ENCODE results near the gene ALKBH5.

GRCh38 chr17:18201108-18201507 is 17.5 kb downstream of the ALKBH5 start:
- TF ChIP-seq RBBP5 (conservative IDR thresholded peaks at IDR 0.05) = no peak
- no peak for TF ChIP-seq TARDBP (IDR thresholded peaks at IDR 0.05; ENCODE audit: borderline replicate concordance)
- TF ChIP-seq CTCF (IDR thresholded peaks at IDR 0.05 in 2 of 3, conservative IDR thresholded peaks at IDR 0.05 in 1 of 3; ENCODE audit: control insufficient read depth in 2 of 3, extremely low read depth in 1 of 3, insufficient read depth in 1 of 3, low read depth in 3 of 3, low read length in 3 of 3) = no peak
- no peak for TF ChIP-seq ZNF274 (IDR thresholded peaks at IDR 0.05; ENCODE audit: insufficient read depth, insufficient read length)
- no peak for TF ChIP-seq MXI1 (IDR thresholded peaks at IDR 0.05; ENCODE audit: low read depth, low read length)
- no peak for TF ChIP-seq ETV6 (conservative IDR thresholded peaks at IDR 0.05 in 1 of 2, IDR thresholded peaks at IDR 0.05 in 1 of 2; ENCODE audit: borderline replicate concordance in 1 of 2, low read depth in 1 of 2)
- no peak for TF ChIP-seq TCF3 (IDR thresholded peaks at IDR 0.05; ENCODE audit: borderline replicate concordance, insufficient read depth, low read depth, low read length)
- TF ChIP-seq POLR2A (IDR thresholded peaks at IDR 0.05; ENCODE audit: low read depth, low read length) = no peak
- no peak for TF ChIP-seq REST (IDR thresholded peaks at IDR 0.05; ENCODE audit: low read depth, low read length)
- TF ChIP-seq CHD1 (IDR thresholded peaks at IDR 0.05; ENCODE audit: low read depth, low read length) = no peak

Data from GM12878 (cell line).